GM19043 (cell line): Measurements from ENCODE around the gene KCNG2.

Experiments
- ATAC-seq: cut with Tn5 transposase; IDR thresholded peaks from one replicate; pipeline ENCODE4 v1.9.1; 2021; ENCODE audit warnings: low read depth; ENCODE audit not compliant: unreplicated experiment

The KCNG2 gene

DNA sequence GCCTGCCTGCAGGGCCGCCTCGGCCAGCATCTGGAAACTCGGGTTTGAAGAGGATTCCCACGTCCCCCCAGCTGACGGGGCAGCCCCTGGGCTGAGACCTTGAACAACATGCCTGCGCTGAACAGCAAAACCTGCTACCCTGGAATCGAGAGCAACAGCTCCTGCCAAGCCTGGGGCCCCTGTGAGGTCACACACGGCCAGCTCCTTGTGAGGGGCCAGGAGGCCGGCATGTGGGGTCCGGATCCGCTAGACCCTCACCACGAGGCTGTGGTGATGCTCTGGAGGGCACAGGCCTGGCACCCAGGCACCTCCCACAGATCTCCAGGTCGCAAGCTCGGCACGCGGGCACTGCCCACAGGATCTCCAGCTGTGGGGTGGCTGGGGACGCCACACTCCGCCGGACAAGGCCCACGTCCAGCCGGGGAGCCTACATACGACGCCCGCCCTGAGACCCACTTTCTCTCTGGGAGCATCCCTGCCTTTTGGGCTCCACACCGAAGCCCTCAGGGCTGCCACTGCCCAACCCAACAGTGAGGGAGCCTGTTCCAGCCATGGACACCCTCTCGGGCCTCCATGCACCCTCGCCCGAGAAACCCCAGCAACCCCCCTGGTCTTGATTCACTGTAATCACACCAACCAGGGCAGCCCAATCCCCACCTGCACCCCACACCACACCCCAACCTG lies 119.6 kb downstream of the KCNG2 start:
- no peak for ATAC-seq

DNA sequence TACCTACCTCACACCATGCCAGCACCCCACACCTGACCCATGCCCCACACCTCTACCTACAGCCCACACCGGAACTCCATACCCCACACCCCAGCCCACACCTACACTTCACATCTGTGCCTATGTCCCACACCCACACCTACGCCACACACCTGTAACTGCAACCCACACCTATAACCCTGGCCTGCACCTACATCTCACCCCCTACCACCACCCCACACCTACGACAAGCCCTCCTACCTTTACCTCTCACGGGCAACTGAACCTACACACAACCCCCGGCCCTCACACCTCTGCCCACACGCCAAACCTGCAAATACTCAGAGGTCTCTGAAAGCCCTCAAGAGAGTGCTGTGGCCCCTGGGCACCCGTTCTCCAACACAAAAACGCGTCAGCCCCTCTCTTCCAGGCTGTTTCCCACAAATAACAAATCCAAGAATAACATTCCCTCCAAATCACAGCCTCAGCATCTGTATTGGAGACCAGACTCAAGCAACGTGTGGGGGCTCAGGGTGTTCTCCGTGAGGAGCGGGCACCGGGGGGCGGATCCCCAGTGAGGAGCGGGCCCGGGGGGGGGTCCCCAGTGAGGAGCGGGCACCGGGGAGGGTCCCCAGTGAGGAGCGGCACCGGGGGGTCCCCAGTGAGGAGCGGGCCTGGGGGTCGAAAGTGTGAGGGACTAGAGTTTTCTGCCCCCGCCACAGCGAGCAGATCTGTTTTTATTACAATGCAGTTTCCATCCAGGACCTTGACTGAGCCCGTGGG lies 120.3 kb downstream of the KCNG2 start:
- no peak for ATAC-seq

- no peak for ATAC-seq
These were observed 120.9 kb downstream of the KCNG2 start for GRCh38 chr18:79918615-79919011.

- no peak for ATAC-seq
These were observed 121.4 kb downstream of the KCNG2 start for GRCh38 chr18:79919089-79919488.

GRCh38 chr18:79921984-79922965 lies 124.5 kb downstream of the KCNG2 start:
- no peak for ATAC-seq

GRCh38 chr18:79922971-79923411 lies 125.3 kb downstream of the KCNG2 start:
- ATAC-seq, result no peak

DNA sequence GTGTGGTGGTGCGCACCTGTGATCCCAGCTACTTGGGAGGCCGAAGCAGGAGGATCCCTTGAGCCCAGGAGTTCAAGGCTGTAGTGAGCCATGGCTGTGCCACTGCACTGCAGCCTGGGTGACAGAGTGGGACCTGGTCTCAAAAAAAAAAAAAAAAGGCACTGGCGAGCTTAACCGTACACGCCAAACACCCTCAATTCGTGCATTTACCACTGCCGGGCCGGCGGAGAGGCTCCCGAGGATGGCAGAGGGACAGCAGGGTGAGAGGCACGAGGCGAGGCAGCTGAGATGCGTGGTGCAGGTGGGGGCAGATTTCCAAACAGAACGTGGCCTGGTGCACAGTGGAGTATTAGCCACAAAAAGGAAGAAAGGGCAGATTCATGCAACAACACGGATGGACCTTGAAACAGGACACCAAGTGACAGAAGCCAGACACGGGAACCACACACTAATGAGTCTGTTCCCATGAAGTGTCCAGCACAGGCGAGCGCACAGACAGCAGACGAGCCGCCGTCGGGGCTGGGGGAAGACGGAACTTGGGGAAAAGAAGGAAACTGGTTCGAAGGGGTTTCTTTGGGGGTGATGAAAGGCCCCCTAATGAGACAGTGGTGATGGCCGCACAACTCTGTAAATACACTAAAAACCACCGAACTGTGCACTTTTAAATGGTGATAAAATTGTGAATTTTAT lies 126.3 kb downstream of the KCNG2 start:
- no peak for ATAC-seq

- ATAC-seq, result no peak
These were observed 127.3 kb downstream of the KCNG2 start for GRCh38 chr18:79924814-79925731.

- ATAC-seq, result no peak
These were observed 128.6 kb downstream of the KCNG2 start for GRCh38 chr18:79926306-79926705.

DNA sequence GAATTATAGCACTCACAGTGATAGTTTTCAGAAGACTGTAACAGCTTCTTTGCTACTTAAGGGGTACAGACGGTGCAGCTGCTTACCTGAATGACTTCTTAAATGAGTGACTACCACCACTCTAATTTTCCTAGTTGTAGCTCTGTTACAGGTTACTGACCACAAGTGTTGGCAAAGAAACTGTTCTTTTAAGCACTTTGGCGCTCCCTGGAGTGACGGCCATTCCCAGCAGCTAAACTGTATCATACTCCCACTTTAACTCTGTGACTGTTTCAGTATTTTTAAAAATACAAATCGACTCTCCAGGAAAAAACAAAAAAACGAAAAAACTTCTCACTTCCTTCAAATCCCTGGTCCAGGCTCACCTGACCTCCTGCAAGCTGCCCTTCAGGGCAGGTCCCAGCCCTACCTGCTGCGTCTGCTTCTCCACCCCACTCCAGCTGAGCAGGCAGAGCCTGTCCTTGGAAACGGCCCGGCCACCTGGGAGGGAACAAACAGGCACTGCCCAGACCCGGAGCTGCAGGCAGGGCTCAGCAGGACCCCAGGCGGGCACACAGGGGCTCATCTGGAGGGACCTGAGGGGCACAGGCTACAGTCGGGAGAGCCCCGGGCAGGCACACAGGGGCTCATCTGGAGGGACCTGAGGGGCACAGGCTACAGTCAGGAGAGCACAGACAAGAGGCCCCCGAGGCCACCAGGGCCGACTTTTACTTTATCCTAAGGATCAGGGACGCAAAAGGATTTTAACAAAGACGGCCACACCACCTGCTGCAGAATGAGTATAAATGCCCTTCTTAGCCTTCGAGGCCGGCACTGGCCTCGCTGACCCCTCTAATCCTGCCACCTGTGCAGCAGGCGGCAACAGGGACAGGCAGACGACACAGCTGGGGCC lies 129.2 kb downstream of the KCNG2 start:
- no peak for ATAC-seq

- no peak for ATAC-seq
These were observed 130.1 kb downstream of the KCNG2 start for GRCh38 chr18:79927607-79928562.

- ATAC-seq, result no peak
These were observed 130.8 kb downstream of the KCNG2 start for GRCh38 chr18:79928563-79928960.

DNA sequence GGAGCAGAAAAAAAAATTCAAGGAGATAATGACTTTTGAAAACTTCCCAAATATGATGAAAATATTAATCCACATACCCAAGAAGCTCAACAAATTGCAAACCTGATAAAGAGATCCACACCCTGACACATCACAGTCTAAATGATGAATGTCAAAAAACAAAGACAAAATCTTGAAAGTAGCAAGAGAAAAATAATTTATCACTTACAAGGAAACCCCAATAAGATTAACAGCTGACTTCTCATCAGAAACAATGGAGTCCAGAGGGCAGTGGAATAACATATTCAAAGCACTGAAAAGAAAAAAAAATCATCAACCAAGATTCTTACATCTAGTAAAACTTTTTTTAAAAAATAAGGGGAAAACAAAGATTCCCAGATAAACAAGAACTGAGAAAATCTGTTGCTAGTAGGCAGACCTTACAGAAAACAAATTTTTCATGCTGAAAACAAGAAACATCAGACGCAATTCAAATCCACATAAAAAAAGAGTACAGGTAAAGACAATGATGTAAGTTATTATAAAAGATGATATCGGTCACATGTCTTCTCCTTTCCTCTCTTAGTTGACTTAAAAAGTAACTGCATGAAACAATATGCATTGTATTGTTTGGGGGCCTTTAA lies 132.4 kb downstream of the KCNG2 start:
- no peak for ATAC-seq

- ATAC-seq, result no peak
These were observed 133.7 kb downstream of the KCNG2 start for GRCh38 chr18:79931475-79931874.

DNA sequence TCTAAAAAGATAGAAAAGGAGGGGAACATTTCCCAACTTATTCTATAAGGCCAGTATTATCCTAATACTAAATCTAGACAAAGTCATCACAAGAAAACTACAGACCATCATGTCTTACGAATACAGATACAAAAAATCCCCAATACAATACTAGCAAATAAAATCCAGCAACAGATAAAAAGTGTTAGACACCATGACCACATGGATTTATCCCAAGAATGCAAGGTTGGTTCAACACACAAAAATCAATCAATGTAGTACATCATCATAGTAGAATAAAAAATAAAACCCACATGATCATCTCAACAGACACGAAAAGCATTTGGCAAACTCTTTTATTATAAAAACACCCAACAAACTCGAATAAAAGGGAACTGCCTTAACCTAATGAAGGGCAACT lies 135.2 kb downstream of the KCNG2 start:
- ATAC-seq, result no peak

DNA sequence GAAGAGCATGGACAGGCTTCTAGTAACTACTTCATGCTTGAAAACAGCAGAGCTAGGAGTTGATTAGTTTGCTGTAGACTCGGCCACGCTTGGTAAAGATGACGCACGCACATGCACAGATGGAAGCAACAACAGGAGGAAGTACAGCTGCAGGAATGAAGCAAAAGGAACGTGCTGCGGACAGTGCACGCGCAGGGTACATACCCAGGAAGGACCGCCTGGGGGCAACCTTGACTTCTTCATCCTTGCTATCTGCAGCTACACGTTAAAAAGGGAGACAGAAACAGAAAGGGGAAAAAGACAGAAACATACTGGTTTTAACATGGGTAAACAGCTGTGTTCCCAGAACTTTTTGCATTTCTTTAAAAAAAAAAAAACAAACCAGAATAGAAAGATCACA lies 136.0 kb downstream of the KCNG2 start:
- ATAC-seq, result no peak
